NCI-H526 treated with DMSO at 0.1 percent for 48 hours (cell line): ENCODE data around the gene MAMDC4.
"Not testable (repeated sequence)": the region's sequence is repeated elsewhere in the genome, so short reads cannot be mapped to it uniquely, and the experiment has no call there.

ENCODE experiments used
- DNase-seq: peaks from one replicate; lab custom pipeline; 2025; lab: John Stamatoyannopoulos, UW

Gene MAMDC4

GRCh38 chr9:136825295-136826187 is 26.6 kb upstream of the MAMDC4 start:
- no peak for DNase-seq

GRCh38 chr9:136826188-136826541 is 26.0 kb upstream of the MAMDC4 start:
- DNase-seq = no peak

GRCh38 chr9:136826703-136827582 is 25.2 kb upstream of the MAMDC4 start:
- no peak for DNase-seq

- DNase-seq = no peak
Measured at GRCh38 chr9:136827794-136828473, 24.2 kb upstream of the MAMDC4 start.

- DNase-seq = no peak
Measured at GRCh38 chr9:136828474-136829140, 23.5 kb upstream of the MAMDC4 start.

GRCh38 chr9:136829412-136829811 is 22.7 kb upstream of the MAMDC4 start:
- DNase-seq = no peak

GRCh38 chr9:136829981-136830885 is 21.9 kb upstream of the MAMDC4 start:
- no peak for DNase-seq

GRCh38 chr9:136831002-136831719 is 21.0 kb upstream of the MAMDC4 start:
- DNase-seq = no peak

- DNase-seq = no peak
Measured at GRCh38 chr9:136831720-136832104, 20.4 kb upstream of the MAMDC4 start.

- no peak for DNase-seq
Measured at GRCh38 chr9:136832581-136832980, 19.6 kb upstream of the MAMDC4 start.

GRCh38 chr9:136833381-136834048 is 18.6 kb upstream of the MAMDC4 start:
- not testable (repeated sequence) for DNase-seq

- DNase-seq = no peak
Measured at GRCh38 chr9:136835162-136835931, 16.8 kb upstream of the MAMDC4 start.

GRCh38 chr9:136835932-136836904 is 15.9 kb upstream of the MAMDC4 start:
- no peak for DNase-seq

GRCh38 chr9:136837146-136837855 is 14.8 kb upstream of the MAMDC4 start:
- DNase-seq = no peak

GRCh38 chr9:136837856-136838277 is 14.3 kb upstream of the MAMDC4 start:
- not testable (repeated sequence) for DNase-seq

- DNase-seq = no peak
Measured at GRCh38 chr9:136838314-136839228, 13.6 kb upstream of the MAMDC4 start.
